ENCODE measurements around the gene EYS.

DNA sequence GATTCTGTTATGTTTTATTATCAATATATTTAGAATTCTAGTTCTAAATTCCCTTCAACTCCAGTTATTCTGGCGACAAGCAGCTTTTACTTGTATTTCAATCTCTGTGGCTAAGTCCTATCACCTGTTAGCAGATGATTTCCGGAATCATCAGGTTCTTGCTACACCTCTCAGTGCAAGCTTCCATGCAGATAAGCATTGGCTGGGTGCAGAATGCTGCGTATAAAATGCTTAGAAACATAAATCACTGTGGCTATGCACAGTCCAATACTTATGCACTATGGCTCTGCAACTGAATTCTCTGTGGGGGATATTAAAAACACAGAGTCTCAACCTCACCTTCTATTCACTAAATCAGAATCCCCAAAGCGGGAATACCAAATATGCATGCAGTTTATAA, 720.0 kb downstream of the EYS start:
- TF ChIP-seq, protein P1, sequence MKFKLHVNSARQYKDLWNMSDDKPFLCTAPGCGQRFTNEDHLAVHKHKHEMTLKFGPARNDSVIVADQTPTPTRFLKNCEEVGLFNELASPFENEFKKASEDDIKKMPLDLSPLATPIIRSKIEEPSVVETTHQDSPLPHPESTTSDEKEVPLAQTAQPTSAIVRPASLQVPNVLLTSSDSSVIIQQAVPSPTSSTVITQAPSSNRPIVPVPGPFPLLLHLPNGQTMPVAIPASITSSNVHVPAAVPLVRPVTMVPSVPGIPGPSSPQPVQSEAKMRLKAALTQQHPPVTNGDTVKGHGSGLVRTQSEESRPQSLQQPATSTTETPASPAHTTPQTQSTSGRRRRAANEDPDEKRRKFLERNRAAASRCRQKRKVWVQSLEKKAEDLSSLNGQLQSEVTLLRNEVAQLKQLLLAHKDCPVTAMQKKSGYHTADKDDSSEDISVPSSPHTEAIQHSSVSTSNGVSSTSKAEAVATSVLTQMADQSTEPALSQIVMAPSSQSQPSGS (IDR thresholded peaks at IDR 0.05; ENCODE audit: low read length): no peak
- TF ChIP-seq RXRA (IDR thresholded peaks at IDR 0.05; ENCODE audit: insufficient read depth, low read depth, low read length): no peak
- no peak for TF ChIP-seq POLR2A (IDR thresholded peaks at IDR 0.05; ENCODE audit: control extremely low read depth in 1 of 2, low read depth in 2 of 2, low read length in 2 of 2)
- no peak for TF ChIP-seq POLR2AphosphoS5 (IDR thresholded peaks at IDR 0.05; ENCODE audit: low read depth, low read length)
- TF ChIP-seq, protein P2, sequence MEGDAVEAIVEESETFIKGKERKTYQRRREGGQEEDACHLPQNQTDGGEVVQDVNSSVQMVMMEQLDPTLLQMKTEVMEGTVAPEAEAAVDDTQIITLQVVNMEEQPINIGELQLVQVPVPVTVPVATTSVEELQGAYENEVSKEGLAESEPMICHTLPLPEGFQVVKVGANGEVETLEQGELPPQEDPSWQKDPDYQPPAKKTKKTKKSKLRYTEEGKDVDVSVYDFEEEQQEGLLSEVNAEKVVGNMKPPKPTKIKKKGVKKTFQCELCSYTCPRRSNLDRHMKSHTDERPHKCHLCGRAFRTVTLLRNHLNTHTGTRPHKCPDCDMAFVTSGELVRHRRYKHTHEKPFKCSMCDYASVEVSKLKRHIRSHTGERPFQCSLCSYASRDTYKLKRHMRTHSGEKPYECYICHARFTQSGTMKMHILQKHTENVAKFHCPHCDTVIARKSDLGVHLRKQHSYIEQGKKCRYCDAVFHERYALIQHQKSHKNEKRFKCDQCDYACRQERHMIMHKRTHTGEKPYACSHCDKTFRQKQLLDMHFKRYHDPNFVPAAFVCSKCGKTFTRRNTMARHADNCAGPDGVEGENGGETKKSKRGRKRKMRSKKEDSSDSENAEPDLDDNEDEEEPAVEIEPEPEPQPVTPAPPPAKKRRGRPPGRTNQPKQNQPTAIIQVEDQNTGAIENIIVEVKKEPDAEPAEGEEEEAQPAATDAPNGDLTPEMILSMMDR (IDR thresholded peaks at IDR 0.05; ENCODE audit: control extremely low read depth in 1 of 3, insufficient read depth in 1 of 3, low read depth in 1 of 3, low read length in 3 of 3): no peak
- no peak for TF ChIP-seq SP1 (IDR thresholded peaks at IDR 0.05; ENCODE audit: low read depth, low read length)
- TF ChIP-seq TCF12 (IDR thresholded peaks at IDR 0.05; ENCODE audit: low read depth, low read length): no peak

All from H1 (cell line).